Keratinocyte (primary cell): Measurements from ENCODE around the gene OIT3. TPM values are rescaled to one million over a fixed set of nuclear protein-coding genes. Genes with fewer than 3 reads are reported as not detected.

Experiments used
- DNase-seq: peaks from one replicate; pipeline ENCODE4 v3.0.0-alpha.2; 2011; ENCODE audit warnings: low read depth, missing footprints, low spot score
- FAIRE-seq: peaks from 2 replicates; lab custom pipeline; 2011; peaks lifted over from hg19 to GRCh38; lab: Jason Lieb, UNC
- H2AFZ ChIP-seq: 2 replicates; pipeline ENCODE4 v1.6.0; 2012; ENCODE audit warnings: low read length, control low read depth, inconsistent platforms; ENCODE audit not compliant: control insufficient read depth
- H3K27ac ChIP-seq: 2 replicates; pipeline ENCODE4 v1.5.1; 2011; ENCODE audit warnings: low read length; ENCODE audit not compliant: control insufficient read depth, insufficient read depth
- H3K27me3 ChIP-seq: 3 replicates; pipeline ENCODE4 v1.6.0; 2011; ENCODE audit warnings: low read length; ENCODE audit not compliant: control insufficient read depth, insufficient read depth; ENCODE audit errors: extremely low read depth
- H3K36me3 ChIP-seq, 2 experiments: 2 replicates in 1 of 2; 3 replicates in 1 of 2; pipeline ENCODE4 v1.5.1; 2011; ENCODE audit warnings: low read length in 2 of 2, mild to moderate bottlenecking in 1 of 2; ENCODE audit not compliant: control insufficient read depth in 2 of 2, insufficient read depth in 2 of 2; ENCODE audit errors: extremely low read depth in 1 of 2
- H3K4me1 ChIP-seq: 3 replicates; pipeline ENCODE4 v1.5.1; 2011; ENCODE audit warnings: low read length; ENCODE audit not compliant: control insufficient read depth, insufficient read depth; ENCODE audit errors: extremely low read depth
- H3K4me2 ChIP-seq: 3 replicates; pipeline ENCODE4 v1.6.0; 2011; ENCODE audit warnings: low read depth, low read length; ENCODE audit not compliant: control insufficient read depth, insufficient read depth; ENCODE audit errors: extremely low read depth
- H3K4me3 ChIP-seq, 3 experiments: fragments of 200-600 bp in 1 of 3; sonication (generic) in 1 of 3; 2 replicates in 2 of 3; 3 replicates in 1 of 3; pipeline ENCODE4 v1.5.1; 2011 to 2016; ENCODE audit warnings: low read length in 3 of 3, mild to moderate bottlenecking in 3 of 3, control low read depth in 2 of 3, inconsistent platforms in 1 of 3, low read depth in 1 of 3, mixed read lengths in 1 of 3, mixed run types in 1 of 3, moderate library complexity in 1 of 3; ENCODE audit not compliant: control insufficient read depth in 2 of 3, insufficient read depth in 2 of 3; ENCODE audit errors: extremely low read depth in 1 of 3
- H3K79me2 ChIP-seq: 2 replicates; pipeline ENCODE4 v1.6.0; 2012; ENCODE audit warnings: low read length; ENCODE audit not compliant: control insufficient read depth, insufficient read depth
- H3K9ac ChIP-seq: 3 replicates; pipeline ENCODE4 v1.6.0; 2011; ENCODE audit warnings: low read length; ENCODE audit not compliant: control insufficient read depth, insufficient read depth; ENCODE audit errors: extremely low read depth
- H3K9me1 ChIP-seq: 3 replicates; pipeline ENCODE4 v1.6.0; 2011; ENCODE audit warnings: low read length; ENCODE audit not compliant: control insufficient read depth, insufficient read depth; ENCODE audit errors: extremely low read depth
- H3K9me3 ChIP-seq: 2 replicates; pipeline ENCODE4 v1.5.1; 2012; ENCODE audit warnings: low read depth, low read length; ENCODE audit not compliant: control insufficient read depth
- H4K20me1 ChIP-seq: 3 replicates; pipeline ENCODE4 v1.6.0; 2011; ENCODE audit warnings: low read length; ENCODE audit not compliant: control insufficient read depth, insufficient read depth; ENCODE audit errors: extremely low read depth
- EZH2 ChIP-seq: IDR thresholded peaks from one replicate; pipeline ENCODE4 v1.6.1; 2012; ENCODE audit warnings: inconsistent platforms, mild to moderate bottlenecking, low read length, moderate library complexity
- dilution Hi-C: fragments of 300-500 bp; cut with MboI; formaldehyde crosslinking; loops from one replicate; pipeline ENCODE4 v1.7.0; 2020; ENCODE audit warnings: low sequenced_read_pairs; ENCODE audit not compliant: extremely low pct_ligation_motif_present
- polyA plus RNA-seq, 5 experiments: library from polyadenylated mRNA; depleted of rRNA in 3 of 5; stranded (reverse) in 3 of 5; stranded (forward) in 1 of 5; unstranded in 1 of 5; fragments of >200 nt; gene quantifications; 1 replicate in 1 of 5; 2 replicates in 3 of 5; 3 replicates in 1 of 5; pipeline versions ENCODE4 v1.2.1 to v1.2.3, GENCODE V29; 2011 to 2012; ENCODE audit warnings: missing spikeins in 2 of 5, low read depth in 1 of 5, low replicate concordance in 1 of 5
- TF ChIP-seq, protein P1 (sequence below), 3 experiments: IDR thresholded peaks in 1 of 3; conservative IDR thresholded peaks in 1 of 3; optimal IDR thresholded peaks in 1 of 3; 2 replicates in 2 of 3; 3 replicates in 1 of 3; pipeline versions ENCODE3 to v1.5.1; 2011; ENCODE audit warnings: low read length in 3 of 3, mild to moderate bottlenecking in 3 of 3, moderate library complexity in 2 of 3, control low read depth in 1 of 3, inconsistent platforms in 1 of 3; ENCODE audit not compliant: insufficient read depth in 2 of 3; ENCODE audit errors: extremely low read depth in 1 of 3

Gene OIT3
- polyA plus RNA-seq, 1 donor (not counting 4 experiments of a cell fraction or from before 2014, with no cell fraction given) = 0.05 TPM

DNA sequence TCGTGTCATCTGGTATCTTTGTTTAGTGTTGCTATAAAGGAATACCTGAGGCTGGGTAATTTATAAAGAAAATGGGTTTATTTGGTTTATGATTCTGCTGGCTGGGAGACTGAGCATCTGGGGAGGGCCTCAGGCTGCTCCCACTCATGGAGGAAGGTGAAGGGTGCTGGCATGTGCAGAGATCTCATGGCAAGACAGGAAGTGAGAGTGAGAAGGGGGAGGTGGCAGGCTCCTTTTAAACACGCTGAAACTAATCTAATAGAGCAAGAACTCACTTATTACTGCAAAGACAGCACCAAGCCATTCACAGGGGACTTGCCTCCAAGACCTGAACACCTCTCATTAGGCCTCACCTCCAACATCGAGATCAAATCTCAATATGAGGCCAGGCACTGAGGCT lies 11.3 kb downstream of the OIT3 start:
- Histone ChIP-seq H3K79me2 (no peaks in the 10 kb centered on the region), H3K4me2 (no peak overlapping the region), H3K9me3 (no peaks in the 10 kb centered on the region), H3K4me1 (no peaks in the 10 kb centered on the region), H2AFZ (no peak overlapping the region), H3K27me3 (no peaks in the 10 kb centered on the region), H4K20me1 (no peaks in the 10 kb centered on the region), H3K9ac (no peak overlapping the region), H3K4me3 (no peak overlapping the region), H3K27ac (no peak overlapping the region), H3K36me3 (no peaks in the 10 kb centered on the region), H3K9me1 (no peaks in the 10 kb centered on the region)
- dilution Hi-C loops = no loop called here
- FAIRE-seq (no peak), DNase-seq (no peak)
- TF ChIP-seq, protein P1, sequence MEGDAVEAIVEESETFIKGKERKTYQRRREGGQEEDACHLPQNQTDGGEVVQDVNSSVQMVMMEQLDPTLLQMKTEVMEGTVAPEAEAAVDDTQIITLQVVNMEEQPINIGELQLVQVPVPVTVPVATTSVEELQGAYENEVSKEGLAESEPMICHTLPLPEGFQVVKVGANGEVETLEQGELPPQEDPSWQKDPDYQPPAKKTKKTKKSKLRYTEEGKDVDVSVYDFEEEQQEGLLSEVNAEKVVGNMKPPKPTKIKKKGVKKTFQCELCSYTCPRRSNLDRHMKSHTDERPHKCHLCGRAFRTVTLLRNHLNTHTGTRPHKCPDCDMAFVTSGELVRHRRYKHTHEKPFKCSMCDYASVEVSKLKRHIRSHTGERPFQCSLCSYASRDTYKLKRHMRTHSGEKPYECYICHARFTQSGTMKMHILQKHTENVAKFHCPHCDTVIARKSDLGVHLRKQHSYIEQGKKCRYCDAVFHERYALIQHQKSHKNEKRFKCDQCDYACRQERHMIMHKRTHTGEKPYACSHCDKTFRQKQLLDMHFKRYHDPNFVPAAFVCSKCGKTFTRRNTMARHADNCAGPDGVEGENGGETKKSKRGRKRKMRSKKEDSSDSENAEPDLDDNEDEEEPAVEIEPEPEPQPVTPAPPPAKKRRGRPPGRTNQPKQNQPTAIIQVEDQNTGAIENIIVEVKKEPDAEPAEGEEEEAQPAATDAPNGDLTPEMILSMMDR (optimal IDR thresholded peaks at IDR 0.05 in 1 of 3, IDR thresholded peaks at IDR 0.05 in 1 of 3, conservative IDR thresholded peaks at IDR 0.05 in 1 of 3; ENCODE audit: extremely low read depth in 1 of 3, insufficient read depth in 2 of 3, low read length in 3 of 3) = no peak
- TF ChIP-seq EZH2 = no peak

GRCh38 chr10:72906446-72906845 lies 12.9 kb downstream of the OIT3 start:
- no peak overlapping the region for H3K9ac ChIP-seq
- no peaks in the 10 kb centered on the region for H3K4me1 ChIP-seq
- H3K9me3 ChIP-seq = no peaks in the 10 kb centered on the region
- no peaks in the 10 kb centered on the region for H3K79me2 ChIP-seq
- no peak overlapping the region for H3K4me2 ChIP-seq
- H3K4me3 ChIP-seq = no peak overlapping the region
- H3K27me3 ChIP-seq = no peaks in the 10 kb centered on the region
- FAIRE-seq (no peak), DNase-seq (no peak)
- no peaks in the 10 kb centered on the region for H4K20me1 ChIP-seq
- H3K27ac ChIP-seq = no peak overlapping the region
- no peaks in the 10 kb centered on the region for H3K36me3 ChIP-seq
- no peaks in the 10 kb centered on the region for H3K9me1 ChIP-seq
- dilution Hi-C loops = no loop called here
- no peak overlapping the region for H2AFZ ChIP-seq
- TF ChIP-seq, protein P1 (optimal IDR thresholded peaks at IDR 0.05 in 1 of 3, IDR thresholded peaks at IDR 0.05 in 1 of 3, conservative IDR thresholded peaks at IDR 0.05 in 1 of 3; ENCODE audit: extremely low read depth in 1 of 3, insufficient read depth in 2 of 3, low read length in 3 of 3) = no peak
- TF ChIP-seq EZH2 = no peak
